AG09309 (cell line): ENCODE measurements around the gene GOLPH3L.

Experiments used
- DNase-seq: peaks from one replicate; pipeline ENCODE4 v3.0.0-alpha.2; 2010; ENCODE audit warnings: low read depth
- H3K4me3 ChIP-seq: 2 replicates; pipeline ENCODE4 v1.5.1; 2011; ENCODE audit warnings: mild to moderate bottlenecking, low read depth, low read length, moderate library complexity; ENCODE audit not compliant: control insufficient read depth
- CTCF ChIP-seq: IDR thresholded peaks from 2 replicates; pipeline ENCODE4 v1.5.1; 2011; ENCODE audit warnings: mild to moderate bottlenecking, low read depth, low read length, inconsistent platforms; ENCODE audit not compliant: insufficient read depth, control insufficient read depth; ENCODE audit errors: missing control alignments

GOLPH3L gene

GRCh38 chr1:150621497-150622302, 75.3 kb downstream of the GOLPH3L start:
- peak; percentile 70 for TF ChIP-seq CTCF
- no peak overlapping the region for H3K4me3 ChIP-seq

GRCh38 chr1:150620919-150621318, 76.0 kb downstream of the GOLPH3L start:
- TF ChIP-seq CTCF, result no peak
- DNase-seq, result no peak

More at GRCh38 chr1:150621497-150622302, 75.3 kb downstream of the GOLPH3L start:
- no peak for DNase-seq

GRCh38 chr1:150619576-150620509, 77.1 kb downstream of the GOLPH3L start:
- peak; percentile 61 for DNase-seq
- no peak overlapping the region for H3K4me3 ChIP-seq
- TF ChIP-seq CTCF, result peak; percentile 42

More at GRCh38 chr1:150620919-150621318, 76.0 kb downstream of the GOLPH3L start:
- H3K4me3 ChIP-seq, result no peak overlapping the region

- DNase-seq, result no peak
- TF ChIP-seq CTCF, result no peak
- H3K4me3 ChIP-seq, result no peak overlapping the region
Measured at GRCh38 chr1:150615346-150616201, 81.4 kb downstream of the GOLPH3L start.

GRCh38 chr1:150613061-150613920, 83.7 kb downstream of the GOLPH3L start:
- H3K4me3 ChIP-seq, result no peak overlapping the region
- TF ChIP-seq CTCF, result no peak
- peak; percentile 55 for DNase-seq

- DNase-seq, result no peak
- TF ChIP-seq CTCF, result no peak
- no peak overlapping the region for H3K4me3 ChIP-seq
Measured at GRCh38 chr1:150612014-150612345, 85.0 kb downstream of the GOLPH3L start.
